Brain pericyte (primary cell): ENCODE measurements around the gene ARG2.

Experiments used
- DNase-seq: peaks from one replicate; pipeline ENCODE4 v3.0.0-alpha.2; 2012; ENCODE audit warnings: low read depth, low spot score

ARG2 gene

GRCh38 chr14:67636361-67636919 lies 16.7 kb downstream of the ARG2 start:
- DNase-seq, result no peak

GRCh38 chr14:67638642-67639041 lies 18.9 kb downstream of the ARG2 start:
- no peak for DNase-seq

- DNase-seq, result no peak
Observed at GRCh38 chr14:67641480-67641879, 21.8 kb downstream of the ARG2 start.

GRCh38 chr14:67641902-67642749 lies 22.4 kb downstream of the ARG2 start:
- no peak for DNase-seq

- DNase-seq, result no peak
Observed at GRCh38 chr14:67643713-67644112, 24.0 kb downstream of the ARG2 start.

- no peak for DNase-seq
Observed at GRCh38 chr14:67644428-67644827, 24.7 kb downstream of the ARG2 start.

GRCh38 chr14:67645414-67645813 lies 25.7 kb downstream of the ARG2 start:
- no peak for DNase-seq

- DNase-seq, result no peak
Observed at GRCh38 chr14:67646131-67646530, 26.4 kb downstream of the ARG2 start.

GRCh38 chr14:67650151-67650550 lies 30.4 kb downstream of the ARG2 start:
- no peak for DNase-seq

- no peak for DNase-seq
Observed at GRCh38 chr14:67650694-67651093, 31.0 kb downstream of the ARG2 start.

GRCh38 chr14:67652189-67652588 lies 32.5 kb downstream of the ARG2 start:
- no peak for DNase-seq

GRCh38 chr14:67653651-67654280 lies 34.0 kb downstream of the ARG2 start:
- no peak for DNase-seq

GRCh38 chr14:67663633-67664032 lies 43.9 kb downstream of the ARG2 start:
- no peak for DNase-seq

- no peak for DNase-seq
Observed at GRCh38 chr14:67665868-67666267, 46.1 kb downstream of the ARG2 start.

- no peak for DNase-seq
Observed at GRCh38 chr14:67666750-67667449, 47.2 kb downstream of the ARG2 start.

GRCh38 chr14:67668559-67668958 lies 48.8 kb downstream of the ARG2 start:
- no peak for DNase-seq

- DNase-seq, result no peak
Observed at GRCh38 chr14:67673451-67673850, 53.7 kb downstream of the ARG2 start.

GRCh38 chr14:67674139-67674479 lies 54.4 kb downstream of the ARG2 start:
- no peak for DNase-seq

GRCh38 chr14:67674480-67675218 lies 54.9 kb downstream of the ARG2 start, which contains the start of gene VTI1B:
Gene VTI1B, minus strand, starts transcription at chr14:67674632. Its CDS starts 143 bp downstream, at chr14:67674489.
- peak; percentile 57 for DNase-seq

- DNase-seq, result no peak
Observed at GRCh38 chr14:67675219-67675582, 55.5 kb downstream of the ARG2 start.

- DNase-seq, result no peak
Observed at GRCh38 chr14:67679006-67679405, 59.3 kb downstream of the ARG2 start.
